Astrocyte (in vitro differentiated cells and primary cell): ENCODE data around the gene FOSL2. TPM values are rescaled to one million over a fixed set of nuclear protein-coding genes. Genes with fewer than 3 reads are reported as not detected.

ENCODE experiments used
- DNase-seq: peaks from one replicate; pipeline ENCODE4 v3.0.0-alpha.2; 2010; ENCODE audit warnings: low read depth
- FAIRE-seq: peaks from 2 replicates; lab custom pipeline; 2011; peaks lifted over from hg19 to GRCh38; lab: Jason Lieb, UNC
- H2AFZ ChIP-seq: 2 replicates; pipeline ENCODE4 v1.6.0; 2012; ENCODE audit warnings: low read depth, low read length, inconsistent platforms
- H3K27ac ChIP-seq: 2 replicates; pipeline ENCODE4 v1.5.1; 2011; ENCODE audit warnings: low read depth, low read length, inconsistent platforms
- H3K27me3 ChIP-seq: 2 replicates; pipeline ENCODE4 v1.6.0; 2011; ENCODE audit warnings: low read length, inconsistent platforms; ENCODE audit not compliant: insufficient read depth
- H3K36me3 ChIP-seq: 2 replicates; pipeline ENCODE4 v1.5.1; 2011; ENCODE audit warnings: low read length, inconsistent platforms; ENCODE audit not compliant: insufficient read depth
- H3K4me1 ChIP-seq: 2 replicates; pipeline ENCODE4 v1.5.1; 2011; ENCODE audit warnings: low read length, inconsistent platforms; ENCODE audit not compliant: insufficient read depth
- H3K4me2 ChIP-seq: 2 replicates; pipeline ENCODE4 v1.6.0; 2012; ENCODE audit warnings: low read length, inconsistent platforms
- H3K4me3 ChIP-seq: 2 replicates; pipeline ENCODE4 v1.5.1; 2011; ENCODE audit warnings: low read depth, mild to moderate bottlenecking, low read length, inconsistent platforms; ENCODE audit not compliant: insufficient read depth
- H3K79me2 ChIP-seq: 2 replicates; pipeline ENCODE4 v1.6.0; 2012; ENCODE audit warnings: mild to moderate bottlenecking, low read length, inconsistent platforms; ENCODE audit not compliant: insufficient read depth
- H3K9ac ChIP-seq: 2 replicates; pipeline ENCODE4 v1.6.0; 2012; ENCODE audit warnings: mild to moderate bottlenecking, low read length, inconsistent platforms
- H3K9me3 ChIP-seq: 2 replicates; pipeline ENCODE4 v1.5.1; 2012; ENCODE audit warnings: low read depth, mild to moderate bottlenecking, low read length, inconsistent platforms; ENCODE audit not compliant: insufficient read depth
- H4K20me1 ChIP-seq: 2 replicates; pipeline ENCODE4 v1.6.0; 2012; ENCODE audit warnings: low read length, inconsistent platforms; ENCODE audit not compliant: insufficient read depth
- H3K27ac Mint-ChIP-seq: one replicate; pipeline ENCODE4 v1.8.0; 2021; ENCODE audit warnings: mild to moderate bottlenecking, mixed read lengths; ENCODE audit not compliant: unreplicated experiment
- H3K27me3 Mint-ChIP-seq: one replicate; pipeline ENCODE4 v1.8.0; 2021; ENCODE audit warnings: low read depth, mixed read lengths; ENCODE audit not compliant: unreplicated experiment
- H3K36me3 Mint-ChIP-seq: one replicate; pipeline ENCODE4 v1.8.0; 2021; ENCODE audit warnings: low read depth, mixed read lengths; ENCODE audit not compliant: unreplicated experiment
- H3K4me1 Mint-ChIP-seq: one replicate; pipeline ENCODE4 v1.8.0; 2021; ENCODE audit warnings: low read depth, mixed read lengths; ENCODE audit not compliant: unreplicated experiment
- H3K4me3 Mint-ChIP-seq: one replicate; pipeline ENCODE4 v1.8.0; 2021; ENCODE audit warnings: mild to moderate bottlenecking, moderate library complexity, mixed read lengths; ENCODE audit not compliant: unreplicated experiment
- H3K9me3 Mint-ChIP-seq: one replicate; pipeline ENCODE4 v1.8.0; 2021; ENCODE audit warnings: mild to moderate bottlenecking, mixed read lengths; ENCODE audit not compliant: unreplicated experiment
- CTCF ChIP-seq: IDR thresholded peaks from 2 replicates; pipeline ENCODE4 v1.5.1; 2011; ENCODE audit warnings: low read depth, mild to moderate bottlenecking, inconsistent platforms, low read length, moderate library complexity; ENCODE audit not compliant: insufficient read depth
- EZH2 ChIP-seq: IDR thresholded peaks from 2 replicates; pipeline ENCODE4 v1.6.1; 2012; ENCODE audit warnings: mild to moderate bottlenecking, low read length, inconsistent platforms; ENCODE audit not compliant: insufficient read depth
- total RNA-seq: library from RNA; stranded (reverse); gene quantifications from 2 replicates; pipeline ENCODE4 v1.2.1, GENCODE V29; 2021

FOSL2 gene
- total RNA-seq, 1 donor from 2014 or later, result 158 TPM

- H4K20me1 ChIP-seq, result peaks cover 34% of the 10 kb centered on the region
- peaks cover 11% of the 10 kb centered on the region for H3K36me3 Mint-ChIP-seq
- H3K27me3 ChIP-seq, result no peaks in the 10 kb centered on the region
- peak overlapping the region; percentile 52 for H3K4me2 ChIP-seq
- TF ChIP-seq EZH2 (no peak), CTCF (no peak)
- H3K79me2 ChIP-seq, result peaks cover 7% of the 10 kb centered on the region
- H3K27ac ChIP-seq, result no peak overlapping the region
- H3K4me3 ChIP-seq, result no peak overlapping the region
- no peak overlapping the region for H2AFZ ChIP-seq
- no peak overlapping the region for H3K4me3 Mint-ChIP-seq
- H3K36me3 ChIP-seq, result peaks cover 5% of the 10 kb centered on the region
- peaks cover 14% of the 10 kb centered on the region for H3K4me1 ChIP-seq
- peaks cover 43% of the 10 kb centered on the region for H3K4me1 Mint-ChIP-seq
- no peaks in the 10 kb centered on the region for H3K27me3 Mint-ChIP-seq
- no peak for DNase-seq
- peak overlapping the region; percentile 5 for H3K9ac ChIP-seq
- FAIRE-seq, result no peak
- H3K9me3 ChIP-seq, result no peaks in the 10 kb centered on the region
- H3K27ac Mint-ChIP-seq, result peak overlapping the region; percentile 48
- no peaks in the 10 kb centered on the region for H3K9me3 Mint-ChIP-seq
Measured at GRCh38 chr2:28422908-28423741, 30.5 kb downstream of the FOSL2 start.

GRCh38 chr2:28423856-28424605 lies 31.4 kb downstream of the FOSL2 start:
- H3K9me3 Mint-ChIP-seq, result no peaks in the 10 kb centered on the region
- DNase-seq (peak; percentile 47), FAIRE-seq (no peak)
- TF ChIP-seq CTCF (no peak), EZH2 (no peak)
- H3K79me2 ChIP-seq, result peaks cover 2% of the 10 kb centered on the region
- H3K36me3 Mint-ChIP-seq, result peaks cover 11% of the 10 kb centered on the region
- peak overlapping the region; percentile 51 for H3K4me3 Mint-ChIP-seq
- no peak overlapping the region for H3K4me3 ChIP-seq
- no peak overlapping the region for H2AFZ ChIP-seq
- no peaks in the 10 kb centered on the region for H3K9me3 ChIP-seq
- peaks cover 14% of the 10 kb centered on the region for H3K4me1 ChIP-seq
- H3K27me3 Mint-ChIP-seq, result no peaks in the 10 kb centered on the region
- peak overlapping the region; percentile 52 for H3K4me2 ChIP-seq
- peaks cover 5% of the 10 kb centered on the region for H3K36me3 ChIP-seq
- H3K27me3 ChIP-seq, result no peaks in the 10 kb centered on the region
- peak overlapping the region; percentile 5 for H3K9ac ChIP-seq
- peak overlapping the region; percentile 32 for H3K27ac ChIP-seq
- peaks cover 28% of the 10 kb centered on the region for H4K20me1 ChIP-seq
- H3K4me1 Mint-ChIP-seq, result peaks cover 44% of the 10 kb centered on the region
- peak overlapping the region; percentile 48 for H3K27ac Mint-ChIP-seq
